ENCODE data around the gene FIBP. TPM values are rescaled to one million over a fixed set of nuclear protein-coding genes. Genes with fewer than 3 reads are reported as not detected.

The FIBP gene
- total RNA-seq, 1 donor from 2014 or later, result 42.2 TPM

DNA sequence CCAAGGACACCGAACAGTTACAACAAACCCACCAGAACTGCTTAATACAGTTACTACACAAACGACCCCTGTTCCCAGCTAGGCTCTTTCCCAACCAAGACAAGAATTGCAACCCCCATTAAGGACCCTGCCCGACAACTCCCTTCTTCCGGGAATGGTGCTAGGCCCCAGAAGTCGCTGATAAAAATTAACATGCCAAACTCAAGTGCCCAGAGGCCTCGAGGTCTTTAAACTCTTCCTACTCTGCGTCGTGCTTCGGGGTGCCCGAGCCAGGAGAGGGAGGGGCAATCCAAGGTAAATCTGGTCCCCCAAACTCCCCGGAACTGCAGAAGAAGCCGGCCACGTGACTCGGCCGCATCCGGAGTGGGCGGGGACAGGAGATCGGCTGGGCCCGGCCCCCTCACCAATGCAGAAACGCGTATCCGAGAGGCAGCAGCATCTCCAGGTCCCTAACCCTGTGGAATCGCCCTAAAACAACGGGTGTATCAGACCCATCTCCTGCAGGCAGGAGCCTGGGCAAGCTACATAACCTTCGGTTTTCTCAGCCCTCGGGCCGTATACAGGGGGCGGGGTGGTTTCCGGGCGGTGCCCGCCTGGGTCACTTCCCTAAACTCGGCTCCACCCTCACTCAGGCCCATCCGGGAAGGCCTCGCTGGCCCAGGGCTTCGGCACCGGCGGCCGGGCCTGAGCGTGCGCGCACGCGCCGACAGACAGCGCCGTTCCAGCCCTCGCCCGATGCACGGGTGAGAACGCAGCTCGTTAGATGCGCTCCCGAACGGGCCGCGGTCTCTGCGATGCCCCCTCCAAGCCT, 31.4 kb downstream of the FIBP start:
- peaks cover 51% of the 10 kb centered on the region for H3K36me3 ChIP-seq
- no peaks in the 10 kb centered on the region for H3K9me3 ChIP-seq (replicated peaks)
- intact Hi-C loops (cut with micrococcal nuclease), result no loop called here

DNA sequence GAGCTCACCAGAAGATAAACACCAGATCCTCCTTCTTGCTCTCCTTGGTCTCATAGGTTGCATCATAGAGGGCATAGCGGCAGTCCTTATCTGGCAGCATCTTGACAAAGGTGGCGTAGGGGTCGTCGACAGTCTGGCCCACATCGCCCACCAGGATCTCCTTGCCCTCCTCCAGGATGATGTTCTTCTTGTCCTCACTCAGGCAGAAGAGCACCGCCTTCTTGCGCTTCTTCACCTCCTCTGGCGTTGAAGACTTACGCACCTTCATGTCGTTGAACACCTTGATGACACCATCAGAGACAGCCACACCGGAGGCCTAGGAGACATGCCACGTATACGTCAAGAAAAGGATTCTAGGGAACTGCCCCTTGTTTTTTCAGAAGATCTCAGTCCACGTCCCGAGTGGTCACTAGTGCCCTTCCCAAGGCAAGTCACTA, 32.3 kb downstream of the FIBP start:
- TF ChIP-seq, protein P1, sequence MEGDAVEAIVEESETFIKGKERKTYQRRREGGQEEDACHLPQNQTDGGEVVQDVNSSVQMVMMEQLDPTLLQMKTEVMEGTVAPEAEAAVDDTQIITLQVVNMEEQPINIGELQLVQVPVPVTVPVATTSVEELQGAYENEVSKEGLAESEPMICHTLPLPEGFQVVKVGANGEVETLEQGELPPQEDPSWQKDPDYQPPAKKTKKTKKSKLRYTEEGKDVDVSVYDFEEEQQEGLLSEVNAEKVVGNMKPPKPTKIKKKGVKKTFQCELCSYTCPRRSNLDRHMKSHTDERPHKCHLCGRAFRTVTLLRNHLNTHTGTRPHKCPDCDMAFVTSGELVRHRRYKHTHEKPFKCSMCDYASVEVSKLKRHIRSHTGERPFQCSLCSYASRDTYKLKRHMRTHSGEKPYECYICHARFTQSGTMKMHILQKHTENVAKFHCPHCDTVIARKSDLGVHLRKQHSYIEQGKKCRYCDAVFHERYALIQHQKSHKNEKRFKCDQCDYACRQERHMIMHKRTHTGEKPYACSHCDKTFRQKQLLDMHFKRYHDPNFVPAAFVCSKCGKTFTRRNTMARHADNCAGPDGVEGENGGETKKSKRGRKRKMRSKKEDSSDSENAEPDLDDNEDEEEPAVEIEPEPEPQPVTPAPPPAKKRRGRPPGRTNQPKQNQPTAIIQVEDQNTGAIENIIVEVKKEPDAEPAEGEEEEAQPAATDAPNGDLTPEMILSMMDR (IDR thresholded peaks at IDR 0.05; ENCODE audit: borderline replicate concordance), result no peak
- Histone ChIP-seq H3K27ac (replicated peaks) (peak overlapping the region; percentile 97), H3K4me3 (peak overlapping the region; percentile 80), H3K4me1 (peaks cover 65% of the 10 kb centered on the region), H3K36me3 (peaks cover 54% of the 10 kb centered on the region), H3K27me3 (ENCODE audit: low read depth) (no peaks in the 10 kb centered on the region), H3K9me3 (replicated peaks) (peaks cover 7% of the 10 kb centered on the region)
- no peak for DNase-seq
- intact Hi-C loops (cut with micrococcal nuclease), result no loop called here

More for the DNA sequence above, 31.4 kb downstream of the FIBP start:
- H3K27me3 ChIP-seq (ENCODE audit: low read depth), result no peaks in the 10 kb centered on the region
- peak overlapping the region; percentile 80 for H3K4me3 ChIP-seq
- peak; percentile 86 for DNase-seq
- TF ChIP-seq, protein P1 (IDR thresholded peaks at IDR 0.05; ENCODE audit: borderline replicate concordance), result no peak
- peaks cover 74% of the 10 kb centered on the region for H3K4me1 ChIP-seq
- H3K27ac ChIP-seq (replicated peaks), result peak overlapping the region; percentile 97

DNA sequence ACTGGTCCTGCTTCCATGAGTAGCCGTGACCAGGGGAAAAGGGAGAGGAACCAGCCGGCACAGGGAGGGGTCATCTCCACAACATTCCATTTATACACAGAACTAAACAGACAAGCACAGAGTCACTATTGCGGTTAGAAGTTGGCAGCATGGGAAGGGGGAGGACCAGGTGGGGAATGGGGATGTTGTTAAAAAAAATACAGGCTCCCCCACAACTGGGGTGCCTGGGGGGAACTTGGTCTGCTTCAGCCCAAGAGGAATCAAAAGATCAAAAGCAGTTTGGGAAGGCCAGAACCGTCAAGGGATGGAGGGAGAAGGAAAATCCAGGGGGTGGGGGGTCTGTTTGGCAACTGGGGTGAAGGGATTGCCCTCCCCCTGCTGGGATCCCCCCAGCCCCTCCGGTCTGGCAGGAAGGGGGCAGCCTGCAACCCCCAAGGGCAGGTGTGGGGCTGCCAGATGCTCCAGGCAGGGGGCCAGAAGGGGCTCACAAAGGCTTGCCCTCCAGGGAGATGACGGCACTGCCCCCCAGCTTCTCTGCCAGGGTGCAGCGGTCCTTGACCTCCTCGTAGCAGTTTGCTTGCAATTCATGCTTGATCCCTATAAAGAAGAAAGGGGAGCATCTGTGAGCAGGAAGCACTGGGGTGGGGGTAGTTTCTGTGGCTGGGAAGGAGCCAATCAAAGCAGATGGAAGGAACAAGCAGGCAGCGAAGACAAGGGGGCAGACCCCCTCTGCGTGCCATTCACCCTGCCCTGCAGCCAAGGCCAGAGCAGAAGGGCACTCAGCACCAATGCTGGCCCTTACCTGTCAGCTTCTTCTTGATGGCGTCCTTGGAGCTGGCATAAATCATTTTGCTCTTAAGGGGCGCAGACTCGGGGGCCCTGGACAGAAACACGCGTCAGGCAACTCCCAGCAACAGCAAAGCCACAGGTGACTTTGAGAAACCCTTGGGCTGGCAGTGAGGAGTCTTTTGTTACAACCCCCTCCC, 33.1 kb downstream of the FIBP start:
- H3K4me1 ChIP-seq, result peaks cover 58% of the 10 kb centered on the region

DNA sequence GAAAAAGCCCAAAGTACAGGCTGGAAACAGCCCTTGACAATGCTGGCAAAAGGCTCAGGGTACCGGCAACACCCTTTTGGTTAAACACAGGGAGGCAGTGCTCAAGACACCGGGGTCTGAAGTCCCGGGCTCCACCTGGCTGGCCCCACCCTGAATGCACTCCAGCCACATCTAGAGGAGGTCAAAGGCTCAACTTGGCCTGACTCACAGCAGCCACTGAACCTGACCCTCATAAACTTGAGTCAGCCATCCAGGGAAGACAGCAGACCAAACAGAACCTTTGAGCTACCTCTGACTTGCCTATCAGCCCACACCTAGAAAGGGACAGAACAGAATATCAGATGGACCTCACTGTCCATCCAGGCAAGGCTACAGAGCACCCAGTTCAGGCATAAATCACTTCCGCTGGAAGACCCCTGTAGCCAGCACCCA, 34.1 kb downstream of the FIBP start:
- H3K27me3 ChIP-seq (ENCODE audit: low read depth), result no peaks in the 10 kb centered on the region
- DNase-seq, result no peak
- peaks cover 52% of the 10 kb centered on the region for H3K4me1 ChIP-seq
- no peak overlapping the region for H3K4me3 ChIP-seq
- TF ChIP-seq, protein P1 (IDR thresholded peaks at IDR 0.05; ENCODE audit: borderline replicate concordance), result no peak
- peaks cover 60% of the 10 kb centered on the region for H3K36me3 ChIP-seq
- intact Hi-C loops (cut with micrococcal nuclease), result no loop called here
- peaks cover 9% of the 10 kb centered on the region for H3K9me3 ChIP-seq (replicated peaks)
- no peak overlapping the region for H3K27ac ChIP-seq (replicated peaks)

More for the DNA sequence above, 33.1 kb downstream of the FIBP start:
- Histone ChIP-seq H3K27ac (replicated peaks) (no peak overlapping the region), H3K9me3 (replicated peaks) (peaks cover 9% of the 10 kb centered on the region), H3K36me3 (peaks cover 60% of the 10 kb centered on the region), H3K27me3 (ENCODE audit: low read depth) (no peaks in the 10 kb centered on the region), H3K4me3 (no peak overlapping the region)
- no peak for DNase-seq
- intact Hi-C loops (cut with micrococcal nuclease), result no loop called here
- TF ChIP-seq, protein P1 (IDR thresholded peaks at IDR 0.05; ENCODE audit: borderline replicate concordance), result no peak

DNA sequence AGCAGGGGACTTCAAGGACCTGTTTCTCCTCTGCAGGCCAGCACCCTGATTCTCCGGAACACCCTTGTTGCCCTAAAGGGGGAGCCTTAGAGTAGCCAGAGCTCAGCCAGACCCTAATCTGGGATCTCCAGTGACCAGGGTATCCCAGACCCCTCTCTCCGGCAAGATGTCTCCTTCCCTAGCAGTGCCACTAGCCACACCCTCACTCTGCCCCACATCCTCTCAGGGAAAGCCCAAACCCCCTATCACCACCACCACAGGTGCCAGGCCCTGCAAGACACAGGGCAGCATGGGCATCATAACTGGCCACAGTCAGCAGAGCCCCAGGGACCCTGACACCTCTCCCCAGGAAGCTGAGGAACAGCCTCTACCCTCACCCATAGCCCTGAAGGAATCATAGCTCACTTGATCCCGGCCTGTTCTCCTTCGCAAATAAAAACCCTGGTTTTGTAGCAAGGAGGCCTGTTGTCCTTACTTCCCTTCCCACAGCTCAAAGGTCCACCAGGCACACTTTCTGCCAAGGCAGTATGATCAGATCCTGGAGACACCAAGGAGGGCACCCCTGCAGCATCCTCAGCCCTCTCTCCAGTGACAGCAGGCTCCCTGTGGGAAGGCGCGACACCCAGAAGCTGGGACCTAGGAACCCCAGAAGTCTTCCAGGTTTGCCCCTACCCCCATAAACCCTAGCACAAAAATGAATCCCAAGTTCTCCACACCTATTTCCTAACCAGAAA, 34.9 kb downstream of the FIBP start:
- Histone ChIP-seq H3K4me3 (no peak overlapping the region), H3K36me3 (peaks cover 60% of the 10 kb centered on the region), H3K9me3 (replicated peaks) (peaks cover 9% of the 10 kb centered on the region), H3K4me1 (peaks cover 44% of the 10 kb centered on the region), H3K27ac (replicated peaks) (no peak overlapping the region), H3K27me3 (ENCODE audit: low read depth) (no peaks in the 10 kb centered on the region)
- TF ChIP-seq, protein P1 (IDR thresholded peaks at IDR 0.05; ENCODE audit: borderline replicate concordance), result no peak
- DNase-seq, result no peak
- intact Hi-C loops (cut with micrococcal nuclease), result no loop called here

Data from left ventricle myocardium inferior (tissue), 1 donor.